Muscle of back (tissue), 11 donors: ENCODE results near the gene C5orf15. TPM values are rescaled to one million over a fixed set of nuclear protein-coding genes. Genes with fewer than 3 reads are reported as not detected.
"Not testable (repeated sequence)": the region's sequence is repeated elsewhere in the genome, so short reads cannot be mapped to it uniquely, and the experiment has no call there.

Experiments used
- DNase-seq, 3 donors: peaks; one replicate each; pipeline versions ENCODE4 v3.0.0 to v3.0.0-alpha.2; 2013
- polyA plus RNA-seq, 10 donors: library from polyadenylated mRNA; unstranded; fragments of 120-200 nt; gene quantifications; one replicate each; pipeline ENCODE4 v1.2.1, GENCODE V29; 2013; ENCODE audit not compliant: insufficient read length in 10 of 10

The C5orf15 gene
- polyA plus RNA-seq, 10 donors, result 57.3 to 71.5 (median 63.7) TPM

DNA sequence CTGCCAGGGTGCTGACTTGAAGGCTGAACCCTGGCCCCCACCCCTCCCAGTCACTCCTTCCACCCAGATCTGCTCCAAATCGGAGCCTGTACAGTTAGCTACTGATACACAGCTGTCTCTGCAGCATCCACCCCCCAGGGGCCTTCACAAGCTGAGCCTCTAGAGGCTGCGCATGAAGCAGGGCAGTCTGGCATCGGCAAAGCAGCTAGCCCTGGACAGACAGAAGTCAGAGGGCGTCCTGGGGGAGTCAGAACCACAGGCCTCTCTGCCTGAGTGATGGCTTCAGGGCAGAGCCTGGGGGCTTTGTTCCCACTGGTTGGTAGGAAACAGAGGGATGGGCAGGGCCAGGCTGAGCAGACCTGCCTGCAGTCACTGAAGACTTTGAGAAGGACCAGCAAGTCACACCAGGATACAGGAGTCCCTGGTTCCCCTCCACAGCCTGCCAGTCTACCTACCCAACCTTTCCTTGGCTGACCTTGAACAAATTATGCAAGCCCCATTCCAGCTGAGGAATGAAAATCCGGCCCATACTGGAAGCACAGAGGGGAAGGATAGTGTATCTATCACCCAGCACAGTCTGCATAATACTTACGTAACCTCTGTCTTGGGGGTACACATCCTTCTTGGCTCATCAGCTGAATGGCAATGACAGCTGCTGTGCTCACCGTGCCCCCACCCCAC is 27.6 kb upstream of the C5orf15 start:
- DNase-seq, result no peak

DNA sequence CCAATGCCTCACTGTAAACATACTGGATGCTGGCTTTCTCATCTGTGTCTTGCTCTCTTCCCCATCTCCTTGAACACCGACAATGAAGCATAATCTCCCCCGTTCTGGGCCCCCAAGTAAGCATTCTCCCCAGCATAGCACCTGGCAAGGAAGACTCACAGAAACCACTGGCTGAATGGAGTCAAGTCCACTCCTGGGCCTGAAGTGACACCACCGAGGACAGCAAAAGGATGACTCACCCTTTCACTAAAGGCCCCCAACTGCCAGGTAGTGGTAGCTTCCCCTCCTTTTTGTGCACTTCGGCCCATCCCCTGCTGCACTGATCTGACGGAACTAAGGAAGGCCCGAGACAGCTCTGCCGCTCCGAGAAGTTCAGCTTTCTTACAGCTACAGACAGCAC is 26.9 kb upstream of the C5orf15 start:
- DNase-seq, result no peak

DNA sequence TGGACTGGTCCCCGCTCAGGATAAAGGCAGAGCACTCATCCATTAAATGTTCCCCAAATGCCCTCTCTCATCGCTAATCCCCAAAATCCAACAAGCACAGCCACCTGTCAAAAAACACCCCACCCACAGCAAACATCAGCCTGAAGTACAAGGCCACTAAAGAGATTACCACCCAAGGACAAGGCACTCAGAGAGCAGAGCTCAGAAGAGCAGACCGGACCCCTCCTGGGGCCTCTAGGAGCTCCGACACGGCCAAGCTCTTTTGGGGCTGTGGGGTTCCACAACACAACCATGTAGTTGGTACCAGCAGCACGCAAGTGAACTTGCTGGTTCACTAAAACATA is 26.5 kb upstream of the C5orf15 start:
- DNase-seq, result no peak

DNA sequence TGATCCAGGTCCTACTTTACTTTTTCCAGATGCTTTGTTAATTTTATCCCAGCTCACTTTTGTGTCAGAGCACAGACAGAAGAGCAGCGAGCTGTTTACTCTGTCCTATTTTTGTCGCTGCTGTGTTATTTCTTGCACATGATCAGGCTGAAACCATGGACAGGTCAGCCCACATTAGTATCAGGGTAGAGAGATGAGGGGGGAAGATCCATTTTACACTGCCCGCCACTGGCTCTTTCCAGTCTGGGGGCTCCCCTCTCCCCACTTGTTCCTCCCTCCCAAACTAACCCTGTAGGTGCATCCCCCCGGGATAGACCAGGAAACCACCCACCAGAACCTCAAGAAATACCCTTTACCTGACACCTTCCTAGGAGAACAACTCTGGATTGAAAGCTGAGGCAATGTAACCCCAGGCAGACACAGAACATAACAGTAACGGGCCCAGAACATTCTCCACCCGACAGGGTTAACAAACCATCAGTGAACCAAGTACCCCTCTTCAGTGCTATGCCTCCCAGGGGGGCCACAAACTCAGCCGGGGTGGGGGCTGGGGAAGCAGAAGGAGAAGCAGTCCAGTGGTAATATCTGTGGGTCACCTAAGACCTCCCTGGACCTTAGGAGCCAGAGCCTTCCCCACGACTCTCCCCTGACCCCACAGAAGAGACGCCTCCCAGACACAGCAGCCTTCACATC is 26.0 kb upstream of the C5orf15 start:
- DNase-seq, result no peak

DNA sequence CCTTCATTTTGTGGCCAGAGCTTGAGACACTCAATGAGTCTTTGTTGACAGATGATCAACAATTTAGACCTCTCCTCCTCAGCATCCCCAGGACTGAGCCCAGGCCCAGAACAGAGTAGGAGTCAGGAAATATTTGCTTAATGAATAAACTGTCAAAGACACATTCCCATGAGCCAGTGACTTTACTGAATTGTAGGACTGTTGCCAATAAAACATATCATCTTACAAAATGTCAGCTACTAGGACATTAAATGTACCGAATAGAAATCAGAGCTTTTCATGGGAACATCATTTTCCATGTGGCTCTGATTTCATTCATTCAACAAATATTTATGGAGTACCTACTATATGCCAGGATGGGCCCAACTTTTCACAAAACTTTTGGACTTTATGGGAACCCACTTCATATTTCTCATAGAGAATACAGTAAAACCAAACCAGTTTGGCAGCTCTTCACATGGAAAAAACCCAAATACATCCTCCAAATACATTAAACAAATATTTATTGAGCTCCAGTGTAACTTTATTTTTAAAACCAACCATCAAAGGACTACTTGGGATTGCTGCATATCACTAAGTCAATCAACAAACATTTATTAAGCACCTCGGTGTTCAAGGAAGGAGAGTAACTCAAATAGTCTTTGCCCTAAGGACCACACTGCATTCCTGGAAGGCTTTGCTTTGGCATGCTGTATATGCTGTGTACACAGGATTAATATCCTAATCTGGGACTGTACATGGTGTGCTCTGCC is 24.9 kb upstream of the C5orf15 start:
- peak in 1 of 3 donors; percentile 61 for DNase-seq

DNA sequence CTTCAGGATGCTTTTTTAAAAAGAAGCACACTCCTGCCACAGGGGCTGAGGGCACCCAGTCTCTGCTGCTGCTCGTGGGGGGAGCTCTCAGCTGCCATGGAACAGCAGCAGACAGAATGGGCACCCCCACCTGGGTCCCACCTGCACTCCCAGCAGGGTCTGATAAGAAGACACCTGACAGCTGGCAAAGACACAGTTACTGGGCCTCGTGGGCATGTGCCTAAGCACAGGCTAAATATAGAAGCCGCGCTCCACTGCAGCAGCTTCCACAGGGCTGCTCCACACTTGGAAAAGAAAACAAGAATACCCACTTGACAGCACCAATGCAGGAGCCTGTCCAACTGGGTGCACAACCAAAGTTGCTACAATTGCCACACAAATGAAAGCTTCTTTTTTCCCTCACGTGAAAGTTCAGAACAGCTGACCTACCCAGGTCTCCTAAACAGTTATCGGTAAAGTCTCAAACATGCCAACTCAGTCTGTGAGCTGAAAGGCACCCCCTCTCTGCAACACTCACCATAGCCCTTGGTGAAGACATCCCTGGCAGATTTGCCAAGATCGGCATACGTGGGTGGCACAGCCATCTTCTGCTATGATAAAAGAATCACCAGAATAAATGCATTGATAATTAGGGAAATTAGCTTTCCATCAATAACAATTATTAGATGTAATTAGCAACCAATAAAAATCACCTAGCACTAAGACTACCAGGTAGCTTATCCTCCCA is 24.2 kb upstream of the C5orf15 start:
- DNase-seq, result no peak

DNA sequence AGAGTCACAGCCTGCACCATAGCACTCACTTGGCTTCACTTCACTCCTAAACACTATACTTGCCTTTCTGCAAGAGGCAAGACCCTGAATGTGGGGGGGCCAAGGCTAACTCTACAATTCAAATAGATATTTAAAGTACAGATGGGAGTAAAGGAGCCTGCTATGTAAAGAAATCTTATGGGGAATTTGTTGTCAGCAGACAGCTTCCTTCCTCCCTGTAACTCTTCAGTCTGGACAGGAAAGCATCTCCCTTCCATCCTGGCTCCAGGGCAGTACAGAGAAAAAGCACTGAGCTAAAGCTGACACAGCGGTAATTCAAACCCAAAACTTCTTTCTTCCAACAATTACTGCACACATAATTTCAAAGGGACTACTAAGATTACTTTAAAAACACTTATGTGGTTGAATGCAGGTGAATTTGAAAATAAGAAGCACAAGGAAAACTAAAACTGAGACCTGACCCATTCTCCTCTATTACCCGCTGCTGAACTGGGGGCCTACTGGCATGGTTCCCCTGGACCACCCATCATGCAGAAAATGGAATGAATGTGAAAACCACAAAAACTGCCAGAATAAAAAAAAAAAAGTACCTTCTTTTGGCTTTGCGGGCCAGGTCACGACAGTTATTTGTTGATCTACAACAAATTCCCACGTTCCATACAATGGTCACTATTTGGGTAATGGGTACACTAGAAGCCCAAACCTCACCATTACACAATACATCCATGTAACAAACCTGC is 22.9 kb upstream of the C5orf15 start:
- no peak for DNase-seq

DNA sequence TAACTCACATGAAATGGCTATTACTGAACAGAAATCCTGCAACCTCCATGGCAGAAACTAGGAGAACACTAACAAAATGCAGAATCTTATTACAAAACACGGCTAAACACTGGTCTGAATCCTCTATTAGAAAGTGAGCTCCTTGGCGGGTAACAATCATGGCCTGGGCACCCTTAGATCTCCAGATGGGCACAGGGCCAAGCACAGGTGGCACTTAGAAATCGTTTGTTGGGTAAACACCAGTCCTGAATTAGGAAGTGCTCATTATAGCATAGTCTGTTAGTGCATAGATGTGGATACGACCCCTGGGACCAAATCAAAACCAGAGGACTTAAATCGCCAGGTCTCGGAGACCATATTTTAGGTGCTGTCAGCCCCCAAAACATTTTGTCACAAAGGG is 22.0 kb upstream of the C5orf15 start:
- no peak for DNase-seq

DNA sequence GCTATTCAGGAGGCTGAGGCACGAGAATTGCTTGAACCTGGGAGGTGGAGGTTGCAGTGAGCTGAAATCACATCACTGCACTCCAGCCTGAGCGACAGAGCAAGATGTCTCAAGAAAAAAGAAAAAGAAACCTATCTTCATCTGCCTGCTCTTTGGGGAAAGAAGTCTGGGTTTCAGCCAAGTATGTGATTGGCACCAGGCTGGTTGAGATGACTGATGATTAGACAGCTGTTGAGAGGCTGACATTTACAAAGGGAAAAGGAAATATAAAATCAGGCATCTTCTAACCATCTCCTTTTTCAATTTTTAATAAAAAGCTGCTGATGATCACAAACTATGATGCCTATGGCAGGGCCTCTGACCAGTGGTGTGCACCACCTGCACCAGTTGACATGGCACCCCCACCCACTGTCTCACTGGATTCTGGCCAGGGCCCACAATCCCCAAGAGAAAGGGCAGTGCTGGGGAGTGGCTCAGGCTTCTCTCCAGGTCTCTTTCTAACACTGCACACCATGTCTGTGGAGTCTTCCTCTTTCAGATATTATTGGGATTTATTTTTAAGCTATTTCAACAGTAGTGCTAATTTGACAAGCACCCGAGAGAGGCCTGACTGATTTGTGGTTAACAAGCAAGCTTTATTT is 17.2 kb upstream of the C5orf15 start:
- DNase-seq, result no peak

DNA sequence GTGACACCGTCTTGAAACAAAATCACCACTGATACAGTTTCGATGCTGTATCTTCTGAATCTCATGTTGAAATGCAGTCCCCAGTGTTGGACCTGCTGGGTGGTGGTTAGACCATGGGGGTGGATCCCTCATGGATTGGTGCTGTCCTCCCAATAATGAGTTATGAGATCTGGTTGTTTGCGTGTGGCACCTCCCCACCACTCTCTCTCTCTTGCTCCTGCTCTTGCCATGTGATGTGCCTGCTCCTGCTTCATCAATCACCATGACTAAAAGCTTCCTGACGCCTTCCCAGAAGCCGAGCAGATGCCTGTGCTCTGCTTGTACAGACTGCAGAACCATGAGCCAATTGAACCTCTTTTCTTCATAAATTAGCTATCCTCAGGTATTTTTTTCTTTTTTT is 15.2 kb upstream of the C5orf15 start:
- DNase-seq, result no peak

DNA sequence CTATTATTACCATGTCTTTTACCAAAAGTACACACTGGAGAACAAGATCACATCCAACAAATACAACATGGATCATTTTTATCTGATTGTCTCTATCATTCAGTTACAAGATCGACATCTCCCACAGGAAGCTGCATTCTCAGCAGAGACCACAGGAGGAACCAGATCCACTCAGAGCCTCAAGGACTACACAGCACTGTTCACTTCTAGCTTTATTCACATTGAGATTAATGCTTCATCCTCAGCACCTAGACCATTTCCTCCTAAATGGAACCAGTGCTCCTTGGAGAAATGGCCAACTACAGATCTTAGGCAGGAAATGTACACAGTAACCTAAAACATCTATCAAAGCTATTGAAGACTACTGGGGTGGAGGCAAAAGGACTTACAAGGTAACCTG is 13.3 kb upstream of the C5orf15 start:
- no peak for DNase-seq

DNA sequence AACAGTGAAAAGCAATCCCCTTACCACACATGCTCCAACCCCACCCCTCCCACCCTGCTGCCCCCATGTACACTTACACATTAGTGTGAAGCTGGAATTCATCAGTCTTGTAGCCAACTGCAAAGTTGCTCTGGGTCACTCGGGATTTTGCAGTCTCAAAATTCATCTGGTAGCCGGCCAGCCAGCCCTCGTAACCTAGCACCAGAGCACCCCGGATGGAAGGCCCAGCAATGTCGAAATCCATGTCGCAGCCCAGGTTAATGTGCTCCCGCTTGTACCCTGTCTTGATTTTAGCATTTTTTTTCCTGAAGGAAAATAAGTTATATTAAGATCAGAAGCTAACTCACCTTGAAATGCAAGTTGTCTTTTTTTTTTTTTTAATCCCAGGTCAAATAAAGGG is 12.2 kb upstream of the C5orf15 start:
- DNase-seq, result no peak

DNA sequence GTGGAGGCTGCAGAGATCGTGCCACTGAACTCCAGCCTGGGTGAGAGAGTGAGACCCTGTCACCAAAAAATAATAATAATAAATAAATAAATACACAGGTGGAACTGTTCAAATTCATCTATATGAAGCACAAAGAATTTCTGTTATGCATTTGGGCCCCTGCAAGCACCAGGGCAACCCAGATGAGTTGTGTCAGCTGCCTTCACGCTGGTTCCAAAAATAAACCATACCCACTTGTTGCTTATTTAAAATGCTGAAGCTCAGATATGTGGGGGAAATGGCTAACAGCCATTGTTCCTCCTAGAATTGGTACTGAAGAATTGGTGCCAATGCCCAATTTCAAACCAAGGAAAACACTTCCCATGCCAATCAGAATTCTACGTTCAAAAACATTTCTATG is 10.5 kb upstream of the C5orf15 start:
- no peak for DNase-seq

DNA sequence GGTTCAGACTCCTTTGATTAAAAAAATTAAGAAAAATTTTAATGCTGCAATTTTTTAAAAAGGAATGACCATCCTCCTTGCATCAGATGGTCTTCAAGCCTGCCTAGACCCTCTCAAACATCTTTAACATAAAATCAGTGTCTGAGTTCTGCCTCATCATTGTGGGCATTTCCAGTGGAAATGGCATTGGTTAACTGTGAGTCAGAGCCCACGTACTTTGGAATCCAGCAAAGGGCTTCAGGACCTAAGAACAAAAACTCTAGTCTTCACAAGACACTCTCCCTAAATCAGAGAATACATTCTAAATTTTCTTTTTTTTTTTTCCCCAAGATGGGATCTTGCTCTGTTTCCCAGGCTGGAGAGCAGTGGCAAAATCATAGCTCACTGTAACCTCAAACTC is 9.4 kb upstream of the C5orf15 start:
- DNase-seq, result no peak

DNA sequence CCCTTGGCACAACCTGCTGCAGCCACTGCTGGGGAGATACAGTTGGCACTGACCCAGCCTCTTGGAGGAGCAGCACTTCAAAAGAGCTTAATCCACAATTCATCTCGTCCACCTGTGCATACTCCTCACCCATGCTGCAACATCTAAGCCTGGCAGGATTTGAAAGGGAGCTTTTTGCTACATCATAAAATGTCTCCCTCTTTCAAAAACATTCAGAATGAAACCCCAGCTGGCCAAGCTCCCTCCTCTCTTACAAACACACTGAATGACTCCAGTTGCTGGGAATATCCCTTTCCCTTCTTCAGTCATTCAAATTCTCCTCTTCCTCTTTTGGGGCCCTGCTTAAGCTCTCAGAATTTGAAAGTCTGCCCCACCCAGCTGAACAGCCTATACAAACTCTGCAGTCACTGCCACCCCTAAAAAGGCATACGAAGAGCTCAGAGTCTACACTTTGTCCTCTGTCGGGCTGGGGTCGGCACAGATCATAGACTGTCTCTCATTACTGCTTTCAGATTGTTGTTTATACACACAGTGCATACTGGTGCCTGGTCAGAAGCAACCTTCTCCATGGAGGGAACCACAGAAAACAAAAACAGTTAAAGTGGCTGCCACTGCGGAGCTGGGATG is 8.8 kb upstream of the C5orf15 start:
- DNase-seq, result no peak

DNA sequence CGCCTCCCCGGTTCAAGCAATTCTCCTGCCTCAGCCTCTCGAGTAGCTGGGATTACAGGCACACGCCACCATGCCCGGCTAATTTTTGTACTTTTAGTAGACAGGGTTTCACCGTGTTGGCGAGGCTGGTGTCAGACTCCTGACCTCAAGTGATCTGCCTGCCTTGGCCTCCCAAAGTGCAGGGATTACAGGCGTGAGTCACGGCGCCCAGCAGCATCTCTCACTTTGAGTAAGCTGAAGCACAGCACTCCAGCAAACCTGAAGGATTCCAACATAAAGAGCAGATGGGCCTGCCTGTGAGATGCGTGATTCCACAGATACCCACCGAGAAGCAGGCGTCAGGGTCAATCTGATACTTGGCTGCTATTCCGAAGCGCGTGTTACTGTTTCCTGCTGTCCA is 7.1 kb upstream of the C5orf15 start:
- DNase-seq, result not testable (repeated sequence)

DNA sequence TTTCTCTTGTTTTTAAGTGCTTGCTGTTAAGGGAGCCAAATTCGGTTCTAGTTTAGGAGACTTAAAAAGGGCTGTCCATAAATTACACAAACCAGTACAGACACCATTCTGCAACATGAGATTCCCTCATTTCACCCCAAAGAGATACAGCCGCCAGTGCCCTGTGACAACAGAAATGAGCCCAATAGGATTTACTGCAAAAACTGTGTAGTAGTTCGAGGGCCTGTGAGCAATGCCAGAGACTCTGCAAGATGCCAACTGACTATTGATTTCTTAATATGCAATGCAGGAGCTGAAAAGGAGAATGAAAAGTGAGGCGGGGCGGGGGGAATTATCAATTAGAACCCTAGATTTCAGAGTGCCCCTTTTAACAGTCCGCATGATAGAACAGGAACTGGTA is 5.7 kb upstream of the C5orf15 start:
- DNase-seq, result no peak

DNA sequence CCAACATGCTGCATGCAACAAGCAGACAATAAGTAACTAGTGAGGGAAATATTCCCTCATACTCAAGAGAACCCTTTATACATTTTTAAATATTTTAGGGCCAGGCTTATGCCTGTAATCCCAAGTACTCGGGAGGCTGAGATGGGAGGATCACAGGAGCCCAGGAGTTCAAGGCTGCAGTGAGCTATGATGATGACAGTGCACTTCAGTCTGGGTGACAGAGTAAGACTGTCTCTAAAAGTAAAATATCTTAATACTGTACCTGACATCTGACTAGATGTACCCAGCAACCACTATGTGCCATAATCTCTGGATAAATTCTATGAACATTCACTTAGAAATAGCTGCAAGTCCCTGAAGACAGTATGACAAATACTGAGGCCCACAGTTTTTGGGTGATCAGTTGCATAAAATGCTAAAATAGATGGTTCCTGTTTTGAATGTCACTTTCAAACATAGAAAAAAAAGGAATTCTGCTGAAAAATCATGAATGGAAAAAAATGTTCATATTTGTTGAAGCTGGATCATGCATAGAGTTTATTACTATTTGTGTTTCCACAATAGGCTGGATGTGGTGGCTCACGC is 2.0 kb upstream of the C5orf15 start:
- DNase-seq, result no peak

DNA sequence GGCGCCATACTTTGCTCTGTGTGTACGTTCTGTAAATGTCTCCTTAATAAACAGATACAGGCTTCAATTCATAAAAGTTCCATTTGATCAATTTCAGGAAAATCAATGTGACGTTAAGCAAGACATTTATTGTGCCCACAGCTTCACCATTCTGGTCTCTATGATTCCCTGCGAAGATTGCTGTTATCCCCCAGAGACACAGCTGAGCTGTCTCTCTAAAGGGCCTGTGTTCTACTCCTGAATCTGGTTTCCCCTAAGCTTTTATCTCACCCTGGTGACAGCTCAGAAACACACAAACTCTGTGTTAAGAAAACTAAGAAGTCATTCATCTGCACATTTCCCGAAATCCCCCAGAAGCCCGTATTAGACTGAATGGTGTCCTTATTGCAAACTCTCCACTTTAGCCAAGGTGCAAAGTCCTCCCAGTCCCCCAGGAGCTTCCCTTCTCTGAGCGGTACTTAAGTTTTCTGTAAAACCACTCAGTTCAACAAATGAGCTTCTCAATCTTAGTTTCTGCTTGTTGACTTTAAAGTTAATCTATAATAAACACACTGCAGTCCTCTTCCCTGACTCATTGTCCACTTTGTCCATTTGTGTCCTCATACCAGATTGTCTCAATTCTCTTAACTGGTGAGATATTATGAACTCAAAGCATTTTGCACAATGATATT is 1.4 kb upstream of the C5orf15 start:
- no peak for DNase-seq

DNA sequence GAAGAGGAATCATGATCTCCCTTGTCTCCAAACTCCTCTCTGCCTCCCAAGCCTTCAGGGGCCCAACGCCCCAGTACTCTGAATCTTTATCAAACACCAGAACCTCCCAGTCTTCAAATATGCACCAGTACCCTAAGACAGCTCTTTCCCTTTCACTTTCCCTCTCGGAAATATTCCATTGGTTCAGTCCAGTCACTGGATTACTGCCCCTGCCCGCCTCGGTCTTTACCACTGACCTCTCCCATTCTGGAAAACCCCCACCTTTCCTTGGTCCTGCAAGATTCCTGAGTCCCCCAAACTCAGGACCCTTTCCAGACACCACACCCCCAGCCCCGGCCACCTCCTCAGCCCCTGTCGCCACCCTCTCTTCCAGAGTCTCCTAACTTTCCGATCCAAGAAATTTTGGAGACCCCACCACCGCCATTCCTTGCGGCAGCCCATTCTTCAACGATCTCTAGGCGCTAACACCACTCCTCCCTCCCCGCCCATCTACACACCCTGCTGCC is 674 bp downstream of the C5orf15 start:
- DNase-seq, result peak in 1 of 3 donors; percentile 61
